Activated naive CD4-positive, alpha-beta T cell treated with anti-CD3 and anti-CD28 coated beads, Interleukin-2, amount 50 U/mL, for 24 hours (primary cell): ENCODE results near the gene PLPPR5.
"Not testable (repeated sequence)": the region's sequence is repeated elsewhere in the genome, so short reads cannot be mapped to it uniquely, and the experiment has no call there.

Experiments used
- H3K27ac Mint-ChIP-seq: one replicate; pipeline ENCODE4 v1.8.0; 2021; ENCODE audit warnings: mild to moderate bottlenecking, mixed read lengths
- H3K27me3 Mint-ChIP-seq: one replicate; pipeline ENCODE4 v1.8.0; 2021; ENCODE audit warnings: mixed read lengths
- H3K36me3 Mint-ChIP-seq: one replicate; pipeline ENCODE4 v1.8.0; 2021; ENCODE audit warnings: mixed read lengths
- H3K4me1 Mint-ChIP-seq: one replicate; pipeline ENCODE4 v1.8.0; 2021; ENCODE audit warnings: mixed read lengths
- H3K4me3 Mint-ChIP-seq: one replicate; pipeline ENCODE4 v1.8.0; 2021; ENCODE audit warnings: mild to moderate bottlenecking, mixed read lengths
- H3K9me3 Mint-ChIP-seq: one replicate; pipeline ENCODE4 v1.8.0; 2021; ENCODE audit warnings: mixed read lengths

PLPPR5 gene

DNA sequence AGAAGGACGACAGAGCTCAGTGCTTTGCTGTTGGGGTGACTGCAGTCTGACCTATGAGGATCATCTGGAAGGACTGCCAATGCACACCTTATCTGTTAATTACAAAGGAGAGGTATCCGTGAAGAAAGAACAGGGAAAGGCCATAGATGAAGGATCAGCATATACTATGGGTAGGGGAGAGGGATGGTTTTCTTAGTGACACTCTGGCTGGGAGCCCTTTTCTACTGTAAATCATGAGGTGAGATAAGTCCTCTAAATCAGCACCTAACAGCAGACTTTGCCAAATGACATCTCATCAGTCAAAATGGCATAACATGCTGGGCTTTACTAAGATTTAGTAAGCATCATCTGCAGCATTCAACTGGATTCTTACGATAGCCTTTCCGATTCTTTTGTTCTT, 100.0 kb downstream of the PLPPR5 start:
- Mint-ChIP-seq H3K9me3 (no peaks in the 10 kb centered on the region), H3K27ac (no peak overlapping the region), H3K36me3 (no peaks in the 10 kb centered on the region), H3K4me3 (no peak overlapping the region), H3K4me1 (no peaks in the 10 kb centered on the region), H3K27me3 (no peaks in the 10 kb centered on the region)

DNA sequence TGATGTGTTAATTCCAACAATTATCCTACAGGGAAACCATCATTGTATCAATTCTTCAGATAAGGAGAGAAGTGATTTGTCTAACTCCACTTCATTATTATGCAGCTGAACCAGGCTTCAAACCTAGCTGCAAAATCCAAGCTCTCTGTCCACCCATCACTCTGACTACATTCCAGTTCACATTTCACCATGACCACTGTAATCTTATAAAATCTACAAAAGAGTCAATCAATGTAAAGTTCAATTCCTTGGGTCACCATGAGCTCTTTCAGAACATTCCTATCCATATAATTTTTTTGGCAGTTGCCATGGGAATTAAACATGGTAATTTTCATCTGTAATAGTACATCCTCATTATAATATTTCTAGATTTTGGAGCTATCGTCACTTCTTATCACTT, 100.9 kb downstream of the PLPPR5 start:
- Mint-ChIP-seq H3K4me1 (no peaks in the 10 kb centered on the region), H3K4me3 (no peak overlapping the region), H3K27ac (no peak overlapping the region), H3K36me3 (no peaks in the 10 kb centered on the region), H3K27me3 (no peaks in the 10 kb centered on the region), H3K9me3 (no peaks in the 10 kb centered on the region)

DNA sequence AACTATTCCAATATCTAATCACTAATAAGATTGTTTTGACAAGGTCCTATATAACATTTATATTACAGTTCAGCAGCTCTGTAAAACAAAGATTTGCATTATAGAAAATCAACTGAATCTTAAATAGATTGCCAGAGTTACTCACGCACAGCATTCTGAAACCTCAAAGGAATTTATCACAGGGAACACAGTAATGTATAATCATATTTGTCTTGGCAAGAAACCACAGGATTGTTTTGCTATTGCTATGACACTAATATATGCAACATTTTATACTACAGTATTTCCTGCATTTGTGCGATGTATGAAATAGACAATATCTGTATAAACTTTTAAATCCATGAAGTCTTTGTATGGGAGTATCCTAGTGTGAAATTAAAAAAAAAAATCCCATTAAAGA, 101.4 kb downstream of the PLPPR5 start:
- H3K36me3 Mint-ChIP-seq = no peaks in the 10 kb centered on the region
- H3K27me3 Mint-ChIP-seq = no peaks in the 10 kb centered on the region
- no peaks in the 10 kb centered on the region for H3K9me3 Mint-ChIP-seq
- H3K4me1 Mint-ChIP-seq = no peaks in the 10 kb centered on the region
- no peak overlapping the region for H3K4me3 Mint-ChIP-seq
- H3K27ac Mint-ChIP-seq = no peak overlapping the region

DNA sequence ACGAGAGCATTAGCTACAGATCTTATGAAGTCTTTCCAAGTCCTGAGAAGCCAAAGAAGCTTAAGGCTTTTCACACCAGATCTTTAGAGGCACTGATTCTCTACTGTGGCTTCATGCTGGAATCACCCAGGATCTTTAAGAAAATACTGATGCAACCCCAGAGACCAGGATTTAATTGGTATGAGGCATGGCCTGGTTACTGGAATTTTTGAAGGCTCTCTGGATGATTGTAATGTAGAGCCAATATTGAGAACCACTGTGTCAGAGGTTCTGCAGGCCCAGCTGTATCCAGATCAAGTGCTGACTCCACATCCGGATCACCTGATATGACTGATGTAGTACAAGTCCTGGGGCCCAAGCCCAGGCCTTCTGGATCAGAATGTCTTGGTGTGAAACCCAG, 105.7 kb downstream of the PLPPR5 start:
- H3K4me3 Mint-ChIP-seq = no peak overlapping the region
- peaks cover 8% of the 10 kb centered on the region for H3K36me3 Mint-ChIP-seq
- H3K4me1 Mint-ChIP-seq = peaks cover 3% of the 10 kb centered on the region
- H3K27ac Mint-ChIP-seq = no peak overlapping the region
- H3K27me3 Mint-ChIP-seq = no peaks in the 10 kb centered on the region
- peaks cover 12% of the 10 kb centered on the region for H3K9me3 Mint-ChIP-seq

DNA sequence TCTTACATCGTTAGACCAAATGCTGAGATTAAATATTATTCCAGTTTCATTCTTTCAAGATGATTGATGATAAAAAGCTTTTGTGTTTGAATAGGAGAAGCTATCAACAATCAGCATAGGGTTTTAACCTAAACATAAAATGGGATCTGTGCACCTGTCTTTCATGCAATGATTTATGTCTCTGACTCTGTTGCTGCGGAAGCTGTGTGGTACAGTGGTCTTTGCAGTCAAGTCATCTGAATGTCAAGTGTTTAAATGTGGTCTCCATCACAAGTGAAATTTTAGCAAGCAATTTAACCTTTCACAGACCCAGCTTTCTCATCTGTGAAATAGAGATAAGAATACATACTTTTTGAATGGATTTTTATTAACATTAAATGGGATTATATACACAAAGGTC, 107.2 kb downstream of the PLPPR5 start:
- peaks cover 3% of the 10 kb centered on the region for H3K4me1 Mint-ChIP-seq
- peaks cover 8% of the 10 kb centered on the region for H3K36me3 Mint-ChIP-seq
- H3K27me3 Mint-ChIP-seq = no peaks in the 10 kb centered on the region
- H3K27ac Mint-ChIP-seq = no peak overlapping the region
- H3K9me3 Mint-ChIP-seq = peaks cover 12% of the 10 kb centered on the region
- no peak overlapping the region for H3K4me3 Mint-ChIP-seq

DNA sequence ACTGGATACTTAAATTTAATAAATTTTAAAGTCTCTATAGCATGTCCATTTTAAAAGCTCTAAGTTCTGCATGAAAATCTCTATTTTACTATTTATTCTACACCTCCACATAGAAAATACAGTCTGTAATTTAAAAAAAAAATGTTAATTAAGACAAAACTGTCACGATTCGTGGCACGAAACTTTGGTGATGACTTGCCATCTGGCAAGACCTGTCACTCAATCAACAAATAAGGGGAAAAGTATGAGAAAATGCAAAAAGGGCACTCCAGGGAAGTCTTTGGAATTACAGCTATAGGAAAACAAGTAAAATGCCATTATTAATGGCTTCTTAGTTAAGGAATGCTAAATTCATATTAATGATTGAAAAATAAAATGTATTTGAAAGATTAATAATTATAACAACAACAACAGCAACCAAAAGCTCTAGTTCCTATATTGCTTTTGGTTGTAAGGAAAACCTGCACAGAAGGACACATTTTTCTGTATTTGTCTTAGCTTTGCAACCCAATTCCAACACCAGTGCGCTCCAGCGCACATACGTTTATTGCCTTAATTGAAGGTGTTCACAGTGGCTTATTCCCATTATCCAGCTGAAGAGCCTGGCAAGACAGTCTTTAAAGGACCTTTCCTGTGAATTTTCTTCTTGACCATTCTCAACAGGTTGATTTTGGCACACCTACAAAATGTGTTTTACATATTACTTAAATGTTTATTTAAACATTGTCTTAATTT, 107.8 kb downstream of the PLPPR5 start:
- Mint-ChIP-seq H3K27me3 (no peaks in the 10 kb centered on the region), H3K9me3 (peaks cover 12% of the 10 kb centered on the region), H3K4me3 (no peak overlapping the region), H3K36me3 (peaks cover 8% of the 10 kb centered on the region), H3K27ac (no peak overlapping the region), H3K4me1 (peaks cover 3% of the 10 kb centered on the region)

DNA sequence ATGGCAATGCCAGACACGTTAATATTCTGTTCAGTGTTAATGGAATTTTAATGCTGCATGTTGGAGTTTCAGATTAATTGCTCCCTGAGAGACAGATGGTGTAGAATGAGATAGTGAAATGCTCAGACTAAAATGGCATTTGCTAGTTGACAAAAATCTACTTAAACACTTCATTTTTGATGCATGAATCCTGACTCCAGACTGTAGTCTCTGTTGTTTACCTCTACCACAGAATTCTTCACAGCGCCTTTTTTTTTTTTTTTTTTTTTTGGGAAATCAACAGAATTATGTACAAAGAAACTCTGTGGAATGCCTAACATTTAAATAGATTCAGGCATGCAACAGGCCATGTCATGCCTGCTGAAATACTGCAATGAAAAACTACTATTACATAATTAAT, 111.3 kb downstream of the PLPPR5 start:
- peaks cover 8% of the 10 kb centered on the region for H3K36me3 Mint-ChIP-seq
- H3K4me3 Mint-ChIP-seq = no peak overlapping the region
- no peak overlapping the region for H3K27ac Mint-ChIP-seq
- peaks cover 24% of the 10 kb centered on the region for H3K4me1 Mint-ChIP-seq
- no peaks in the 10 kb centered on the region for H3K27me3 Mint-ChIP-seq
- H3K9me3 Mint-ChIP-seq = peaks cover 12% of the 10 kb centered on the region

DNA sequence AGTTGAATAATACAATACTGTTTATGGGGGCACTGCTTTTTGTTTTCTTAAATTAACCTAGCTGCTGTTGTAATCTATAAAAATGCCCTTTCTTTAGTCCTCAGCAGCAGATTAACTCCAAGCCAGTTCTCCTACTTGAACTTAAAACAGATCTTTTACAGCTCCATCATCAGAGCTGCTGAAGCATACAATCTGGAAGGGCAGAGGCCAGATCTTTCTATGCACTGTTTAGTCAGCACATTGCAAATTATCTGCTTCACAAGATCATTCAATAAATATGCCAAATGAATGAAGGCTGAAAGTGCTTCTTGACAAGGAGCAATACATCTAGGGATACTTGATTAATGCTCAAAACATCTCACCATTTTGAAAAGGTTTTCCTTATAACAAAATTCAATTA, 115.8 kb downstream of the PLPPR5 start:
- H3K4me3 Mint-ChIP-seq = no peak overlapping the region
- peaks cover 3% of the 10 kb centered on the region for H3K9me3 Mint-ChIP-seq
- no peaks in the 10 kb centered on the region for H3K36me3 Mint-ChIP-seq
- peaks cover 25% of the 10 kb centered on the region for H3K4me1 Mint-ChIP-seq
- no peak overlapping the region for H3K27ac Mint-ChIP-seq
- H3K27me3 Mint-ChIP-seq = no peaks in the 10 kb centered on the region

DNA sequence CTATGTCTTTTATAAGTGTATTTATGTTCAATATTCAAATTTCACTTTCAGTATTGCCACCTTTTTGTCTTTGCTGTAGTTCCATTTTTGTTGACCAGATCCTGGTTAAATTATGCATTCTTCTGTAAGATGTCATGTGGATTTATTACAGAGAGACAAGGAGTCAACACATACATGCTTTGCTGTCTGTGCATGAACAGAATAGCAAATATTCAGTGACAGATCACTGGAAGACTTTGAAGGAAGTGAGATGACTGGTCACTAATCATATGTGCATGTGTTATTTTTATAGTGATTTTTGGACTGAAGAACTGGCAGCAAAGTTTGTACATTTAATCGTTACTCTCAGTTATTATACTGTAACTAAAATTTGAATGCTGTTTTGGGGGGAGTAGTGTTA, 117.2 kb downstream of the PLPPR5 start:
- H3K27ac Mint-ChIP-seq = no peak overlapping the region
- no peaks in the 10 kb centered on the region for H3K27me3 Mint-ChIP-seq
- H3K36me3 Mint-ChIP-seq = no peaks in the 10 kb centered on the region
- no peak overlapping the region for H3K4me3 Mint-ChIP-seq
- H3K4me1 Mint-ChIP-seq = peaks cover 25% of the 10 kb centered on the region
- H3K9me3 Mint-ChIP-seq = peaks cover 3% of the 10 kb centered on the region

DNA sequence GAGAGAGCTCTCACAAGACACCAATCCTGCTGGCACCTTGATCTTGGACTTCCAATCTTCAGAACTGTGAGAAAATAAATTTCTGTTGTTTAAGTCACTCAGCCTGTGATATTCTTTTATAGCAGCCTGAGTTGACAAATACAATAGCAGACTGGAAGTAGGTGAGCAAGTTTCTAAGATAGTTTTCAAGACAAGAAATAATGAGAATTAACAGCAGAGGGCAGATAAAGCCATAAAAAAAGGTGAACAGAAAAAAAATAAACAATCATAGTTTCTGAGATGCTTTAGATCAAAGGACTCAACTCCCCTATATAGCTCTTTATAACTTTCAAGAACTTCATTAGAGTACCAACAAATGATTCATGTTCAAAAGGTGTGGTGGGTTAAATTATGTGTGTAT, 119.8 kb downstream of the PLPPR5 start:
- H3K9me3 Mint-ChIP-seq = peaks cover 3% of the 10 kb centered on the region
- H3K27me3 Mint-ChIP-seq = no peaks in the 10 kb centered on the region
- H3K36me3 Mint-ChIP-seq = peaks cover 2% of the 10 kb centered on the region
- H3K27ac Mint-ChIP-seq = no peak overlapping the region
- H3K4me3 Mint-ChIP-seq = no peak overlapping the region
- H3K4me1 Mint-ChIP-seq = peaks cover 11% of the 10 kb centered on the region

DNA sequence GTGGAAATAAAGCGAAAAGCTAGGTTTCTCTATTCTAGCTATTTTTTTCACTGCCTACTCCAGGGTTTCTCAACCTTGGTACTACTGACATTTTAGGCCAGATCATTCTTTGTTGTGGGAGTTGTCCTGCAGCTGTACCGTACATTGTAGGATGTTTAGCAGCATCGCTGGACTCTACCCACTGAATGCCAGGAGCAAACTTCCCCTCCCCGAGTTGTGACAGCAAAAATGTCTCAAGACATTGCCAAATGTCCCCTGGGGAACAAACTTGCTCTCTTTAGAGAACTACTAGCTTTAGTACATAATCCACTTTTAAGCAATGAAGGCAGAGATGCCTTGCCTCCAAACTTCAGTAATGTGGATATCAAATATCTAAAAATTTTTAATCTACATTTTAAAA, 122.8 kb downstream of the PLPPR5 start:
- H3K9me3 Mint-ChIP-seq = peaks cover 8% of the 10 kb centered on the region
- H3K4me3 Mint-ChIP-seq = no peak overlapping the region
- H3K4me1 Mint-ChIP-seq = no peaks in the 10 kb centered on the region
- peaks cover 9% of the 10 kb centered on the region for H3K36me3 Mint-ChIP-seq
- no peak overlapping the region for H3K27ac Mint-ChIP-seq
- H3K27me3 Mint-ChIP-seq = no peaks in the 10 kb centered on the region

DNA sequence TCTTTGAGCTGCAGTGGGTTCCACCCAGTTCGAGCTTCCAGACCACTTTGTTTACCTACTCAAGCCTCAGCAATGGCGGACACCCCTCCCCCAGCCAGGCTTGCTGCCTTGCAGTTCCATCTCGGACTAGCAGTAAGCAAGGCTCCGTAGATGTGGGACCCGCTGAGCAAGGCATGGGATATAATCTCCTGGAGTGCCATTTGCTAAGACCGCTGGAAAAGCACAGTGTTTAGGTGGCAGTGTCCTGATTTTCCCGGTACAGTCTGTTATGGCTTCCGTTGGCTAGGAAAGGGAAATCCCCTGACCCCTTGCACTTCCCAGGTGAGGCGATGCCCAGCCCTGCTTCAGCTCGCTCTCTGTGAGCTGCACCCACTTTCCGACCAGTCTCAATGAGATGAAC, 123.4 kb downstream of the PLPPR5 start:
- H3K9me3 Mint-ChIP-seq, H3K36me3 Mint-ChIP-seq, H3K27me3 Mint-ChIP-seq, H3K4me1 Mint-ChIP-seq, H3K4me3 Mint-ChIP-seq, H3K27ac Mint-ChIP-seq: not testable (repeated sequence)

DNA sequence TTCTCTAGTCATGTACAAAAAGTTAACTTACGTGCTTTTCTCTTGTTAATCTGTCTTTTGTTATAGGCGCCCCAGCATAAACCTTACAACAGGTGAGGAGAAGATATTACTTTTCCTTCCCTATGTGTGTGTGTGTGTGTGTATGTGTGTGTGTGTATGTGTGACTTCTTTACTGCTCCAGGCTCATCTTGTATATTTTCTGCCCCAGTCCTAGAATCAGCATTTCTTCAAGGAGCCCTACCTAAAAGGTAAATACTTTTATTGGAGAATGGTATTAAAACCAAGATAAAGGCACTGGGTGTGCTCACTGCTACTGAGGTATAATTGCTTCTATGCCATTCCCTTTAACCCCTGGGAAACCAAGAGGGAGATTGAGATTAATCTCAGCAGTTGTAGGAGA, 129.8 kb downstream of the PLPPR5 start:
- H3K9me3 Mint-ChIP-seq = peaks cover 29% of the 10 kb centered on the region

DNA sequence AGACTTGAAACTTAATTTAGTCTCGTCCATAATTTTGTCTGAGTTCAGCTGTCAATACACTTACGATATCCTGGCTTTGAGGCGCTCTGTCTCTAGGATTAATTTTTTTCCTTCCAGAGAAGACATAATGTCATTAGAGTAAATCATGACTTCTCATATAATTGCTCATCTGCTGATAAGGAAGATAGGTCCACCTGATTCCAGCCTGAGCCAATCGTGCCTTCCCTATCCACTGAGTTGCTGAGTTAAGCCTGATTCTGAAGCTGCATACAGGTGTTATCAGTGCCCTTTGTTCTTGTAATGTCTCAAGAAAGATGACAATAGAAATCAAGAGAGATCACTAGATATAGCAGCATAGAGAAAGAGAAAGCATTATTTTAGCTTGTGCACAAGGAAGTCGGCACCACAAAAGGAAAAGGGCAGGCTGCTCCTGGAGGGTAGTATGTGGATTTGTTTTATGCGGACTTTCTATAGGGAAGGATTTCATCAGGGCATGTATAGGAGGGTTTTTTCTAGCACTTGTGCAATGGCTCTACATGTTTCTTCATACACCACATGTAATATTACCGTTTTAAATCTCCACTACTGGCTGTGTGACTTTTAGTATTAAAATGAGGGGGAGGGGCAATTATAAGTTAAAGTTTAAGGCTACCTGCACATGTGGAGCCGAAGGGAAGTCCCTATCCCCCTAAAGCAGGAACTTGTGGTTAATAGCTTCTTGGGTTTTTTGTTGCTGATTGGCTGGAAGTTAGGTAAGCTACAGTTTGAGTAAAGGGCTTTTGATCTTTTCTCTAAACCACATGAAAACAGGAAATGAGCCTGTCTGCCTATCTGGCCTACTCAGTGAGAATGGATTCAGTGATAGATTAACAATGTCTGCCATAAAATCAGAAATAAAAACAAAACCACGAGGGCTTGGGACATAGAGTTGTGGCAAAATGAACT, 133.4 kb downstream of the PLPPR5 start:
- Mint-ChIP-seq H3K9me3 (peaks cover 37% of the 10 kb centered on the region), H3K4me3 (peak overlapping the region; percentile 78), H3K27me3 (no peaks in the 10 kb centered on the region), H3K36me3 (peaks cover 26% of the 10 kb centered on the region), H3K4me1 (peaks cover 37% of the 10 kb centered on the region), H3K27ac (peak overlapping the region; percentile 96)

More for the DNA sequence above, 129.8 kb downstream of the PLPPR5 start:
- Mint-ChIP-seq H3K4me3 (no peak overlapping the region), H3K36me3 (peaks cover 27% of the 10 kb centered on the region), H3K27ac (no peak overlapping the region), H3K27me3 (no peaks in the 10 kb centered on the region), H3K4me1 (peaks cover 29% of the 10 kb centered on the region)

DNA sequence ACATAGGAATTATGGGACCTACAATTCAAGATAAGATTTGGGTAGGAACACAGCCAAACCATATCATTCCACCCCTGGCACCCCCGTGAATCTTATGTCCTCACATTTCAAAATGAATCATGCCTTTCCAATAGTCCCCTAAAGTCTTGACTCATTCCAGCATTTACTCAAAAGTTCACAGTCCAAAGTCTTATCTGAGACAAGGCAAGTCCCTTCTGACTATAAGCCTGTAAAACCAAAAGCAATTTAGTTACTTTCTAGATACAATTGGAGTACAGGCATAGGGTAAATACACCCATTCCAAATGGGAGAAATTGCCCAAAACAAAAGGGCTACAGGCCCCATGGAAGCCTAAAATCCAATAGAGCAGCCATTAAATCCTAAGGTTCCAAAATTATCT, 138.9 kb downstream of the PLPPR5 start:
- Mint-ChIP-seq H3K27ac (no peak overlapping the region), H3K4me3 (no peak overlapping the region)

DNA sequence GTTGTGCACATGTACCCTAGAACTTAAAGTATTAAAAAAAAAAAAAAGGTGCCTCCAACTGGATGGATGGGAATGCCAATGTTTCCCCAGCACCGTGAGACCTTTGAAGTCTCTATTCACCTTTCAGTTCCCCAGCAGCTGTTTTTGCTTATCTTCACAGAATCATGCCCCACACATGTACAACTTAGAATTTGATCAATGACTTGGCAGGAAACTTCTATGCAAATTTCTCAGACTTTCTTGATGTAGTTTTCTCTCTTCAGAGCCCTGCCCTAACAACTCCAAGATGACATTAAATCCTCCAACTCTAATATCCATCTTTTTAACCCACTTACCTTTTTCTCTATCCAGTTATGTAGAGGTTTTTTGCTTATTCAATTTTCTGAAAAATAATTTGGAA, 144.3 kb downstream of the PLPPR5 start:
- Mint-ChIP-seq H3K36me3 (no peaks in the 10 kb centered on the region), H3K4me3 (no peak overlapping the region), H3K9me3 (no peaks in the 10 kb centered on the region), H3K4me1 (peaks cover 3% of the 10 kb centered on the region), H3K27me3 (no peaks in the 10 kb centered on the region), H3K27ac (no peak overlapping the region)

More for the DNA sequence above, 138.9 kb downstream of the PLPPR5 start:
- no peaks in the 10 kb centered on the region for H3K27me3 Mint-ChIP-seq
- H3K36me3 Mint-ChIP-seq = peaks cover 8% of the 10 kb centered on the region
- H3K4me1 Mint-ChIP-seq = peaks cover 14% of the 10 kb centered on the region
- peaks cover 12% of the 10 kb centered on the region for H3K9me3 Mint-ChIP-seq
